Naive thymus-derived CD8-positive, alpha-beta T cell (primary cell): Measurements from ENCODE around the gene DLG2. TPM values are rescaled to one million over a fixed set of nuclear protein-coding genes. Genes with fewer than 3 reads are reported as not detected.

Source experiments
- ATAC-seq, 2 donors: fragments of 150-1000 bp; cut with Tn5 transposase in 1 of 2; sonication (Bioruptor Pico), chemical (Tn5 transposase) in 1 of 2; 1 replicate in 1 of 2; 2 replicates in 1 of 2; pipeline ENCODE4 v1.10.0; 2021; ENCODE audit warnings: mild to moderate bottlenecking in 2 of 2, moderate library complexity in 2 of 2
- POLR2A ChIA-PET: fragments of 350-600 bp; sonication (Branson Sonifier 250); formaldehyde crosslinking; loops from one replicate; lab custom pipeline; 2021; ENCODE audit warnings: antibody characterized with exemption; lab: Charles Lee
- DNase-seq, 10 donors: peaks; one replicate each; pipeline versions ENCODE4 v3.0.0 to v3.0.0-alpha.2; 2020 to 2022
- H3K27ac Mint-ChIP-seq, 10 donors: one replicate each; pipeline ENCODE4 v1.8.0; 2020 to 2022; ENCODE audit warnings: mild to moderate bottlenecking in 10 of 10, mixed read lengths in 10 of 10, moderate library complexity in 4 of 10, inconsistent platforms in 1 of 10
- H3K27me3 Mint-ChIP-seq, 5 donors: one replicate each; pipeline ENCODE4 v1.8.0; 2021 to 2022; ENCODE audit warnings: mixed read lengths in 5 of 5
- H3K36me3 Mint-ChIP-seq, 3 donors: one replicate each; pipeline ENCODE4 v1.8.0; 2020 to 2022; ENCODE audit warnings: mixed read lengths in 3 of 3, mild to moderate bottlenecking in 2 of 3, inconsistent platforms in 1 of 3
- H3K4me1 Mint-ChIP-seq, 4 donors: one replicate each; pipeline ENCODE4 v1.8.0; 2021 to 2022; ENCODE audit warnings: mixed read lengths in 4 of 4
- H3K4me3 Mint-ChIP-seq, 10 donors: one replicate each; pipeline ENCODE4 v1.8.0; 2020 to 2022; ENCODE audit warnings: mild to moderate bottlenecking in 10 of 10, mixed read lengths in 10 of 10, moderate library complexity in 6 of 10, inconsistent platforms in 1 of 10
- H3K9me3 Mint-ChIP-seq, 9 donors: one replicate each; pipeline ENCODE4 v1.8.0; 2020 to 2022; ENCODE audit warnings: mixed read lengths in 9 of 9, mild to moderate bottlenecking in 3 of 9, inconsistent platforms in 1 of 9, moderate library complexity in 1 of 9
- polyA plus RNA-seq, 3 donors: library from polyadenylated mRNA; unstranded; fragments of 300-500 nt; fragmentation: Illumina TruSeq; gene quantifications; one replicate each; pipeline ENCODE4 v1.2.3, GENCODE V29; 2021
- total RNA-seq, 8 experiments: library from RNA in 2 of 8; stranded (reverse) in 2 of 8; gene quantifications; one replicate each; pipeline ENCODE4 v1.2.3 and lab custom pipeline; 2021 to 2026

DLG2 gene
- total and polyA plus RNA-seq, 5 experiments from 2014 or later = 0.86 to 6.2 (median 2.5) TPM

GRCh38 chr11:83639995-83640758 is 1987.0 kb downstream of the DLG2 start:
- H3K27me3 Mint-ChIP-seq = peaks cover 2 to 28% (median 10%) of the 10 kb centered on the region in 5 donors
- H3K4me1 Mint-ChIP-seq = no peaks in the 10 kb centered on the region
- POLR2A ChIA-PET = no interaction called here
- H3K4me3 Mint-ChIP-seq = no peak overlapping the region
- no peak for ATAC-seq
- peaks cover 0 to 3% (median 0%) of the 10 kb centered on the region in 9 donors for H3K9me3 Mint-ChIP-seq
- H3K36me3 Mint-ChIP-seq = no peaks in the 10 kb centered on the region
- DNase-seq = no peak
- no peak overlapping the region for H3K27ac Mint-ChIP-seq

- peaks cover 2 to 22% (median 10%) of the 10 kb centered on the region in 5 donors for H3K27me3 Mint-ChIP-seq
- DNase-seq = no peak
- H3K4me3 Mint-ChIP-seq = no peak overlapping the region
- no peaks in the 10 kb centered on the region for H3K36me3 Mint-ChIP-seq
- POLR2A ChIA-PET = no interaction called here
- no peaks in the 10 kb centered on the region for H3K4me1 Mint-ChIP-seq
- H3K27ac Mint-ChIP-seq = no peak overlapping the region
- no peak for ATAC-seq
- peaks cover 0 to 4% (median 0%) of the 10 kb centered on the region in 9 donors for H3K9me3 Mint-ChIP-seq
These were observed 1992.0 kb downstream of the DLG2 start for GRCh38 chr11:83635166-83635565.

GRCh38 chr11:83630211-83630610 is 1996.9 kb downstream of the DLG2 start:
- Mint-ChIP-seq H3K9me3 (peaks cover 0 to 4% (median 0%) of the 10 kb centered on the region in 9 donors), H3K27ac (no peak overlapping the region), H3K36me3 (no peaks in the 10 kb centered on the region), H3K27me3 (peaks cover 0 to 16% (median 4%) of the 10 kb centered on the region in 5 donors), H3K4me3 (no peak overlapping the region), H3K4me1 (no peaks in the 10 kb centered on the region)
- ATAC-seq (no peak), DNase-seq (no peak)
- POLR2A ChIA-PET = no interaction called here

GRCh38 chr11:83629775-83630174 is 1997.4 kb downstream of the DLG2 start:
- Mint-ChIP-seq H3K36me3 (no peaks in the 10 kb centered on the region), H3K4me1 (no peaks in the 10 kb centered on the region), H3K27me3 (peaks cover 0 to 13% (median 4%) of the 10 kb centered on the region in 5 donors), H3K9me3 (peaks cover 0 to 4% (median 0%) of the 10 kb centered on the region in 9 donors), H3K4me3 (no peak overlapping the region), H3K27ac (no peak overlapping the region)
- DNase-seq = no peak
- no peak for ATAC-seq
- POLR2A ChIA-PET = no interaction called here

- ATAC-seq (no peak), DNase-seq (no peak)
- no peaks in the 10 kb centered on the region for H3K4me1 Mint-ChIP-seq
- POLR2A ChIA-PET = no interaction called here
- peaks cover 0 to 7% (median 0%) of the 10 kb centered on the region in 9 donors for H3K9me3 Mint-ChIP-seq
- peaks cover 0 to 13% (median 4%) of the 10 kb centered on the region in 5 donors for H3K27me3 Mint-ChIP-seq
- H3K27ac Mint-ChIP-seq = no peak overlapping the region
- no peak overlapping the region for H3K4me3 Mint-ChIP-seq
- no peaks in the 10 kb centered on the region for H3K36me3 Mint-ChIP-seq
These were observed 1998.4 kb downstream of the DLG2 start for GRCh38 chr11:83628622-83629355.

GRCh38 chr11:83625336-83625735 is 2001.8 kb downstream of the DLG2 start:
- no peak for DNase-seq

GRCh38 chr11:83617671-83618070 is 2009.5 kb downstream of the DLG2 start:
- no peak for DNase-seq
- Mint-ChIP-seq H3K9me3 (peaks cover 0 to 3% (median 0%) of the 10 kb centered on the region in 9 donors), H3K4me3 (no peak overlapping the region), H3K27ac (no peak overlapping the region), H3K4me1 (no peaks in the 10 kb centered on the region), H3K36me3 (no peaks in the 10 kb centered on the region), H3K27me3 (peaks cover 0 to 15% (median 3%) of the 10 kb centered on the region in 5 donors)
- POLR2A ChIA-PET = no interaction called here
- ATAC-seq = no peak

More at GRCh38 chr11:83625336-83625735, 2001.8 kb downstream of the DLG2 start:
- Mint-ChIP-seq H3K27me3 (peaks cover 0 to 13% (median 4%) of the 10 kb centered on the region in 5 donors), H3K4me1 (no peaks in the 10 kb centered on the region), H3K9me3 (peaks cover 0 to 4% (median 0%) of the 10 kb centered on the region in 9 donors), H3K27ac (no peak overlapping the region), H3K36me3 (no peaks in the 10 kb centered on the region), H3K4me3 (no peak overlapping the region)
- POLR2A ChIA-PET = no interaction called here
- ATAC-seq = no peak

- peaks cover 0 to 8% (median 0%) of the 10 kb centered on the region in 9 donors for H3K9me3 Mint-ChIP-seq
- DNase-seq (no peak), ATAC-seq (no peak)
- no peak overlapping the region for H3K4me3 Mint-ChIP-seq
- POLR2A ChIA-PET = no interaction called here
- H3K36me3 Mint-ChIP-seq = no peaks in the 10 kb centered on the region
- peaks cover 0 to 14% (median 10%) of the 10 kb centered on the region in 5 donors for H3K27me3 Mint-ChIP-seq
- no peaks in the 10 kb centered on the region for H3K4me1 Mint-ChIP-seq
- no peak overlapping the region for H3K27ac Mint-ChIP-seq
These were observed 2013.4 kb downstream of the DLG2 start for GRCh38 chr11:83613767-83614121.

GRCh38 chr11:83612891-83613766 is 2014.0 kb downstream of the DLG2 start:
- DNase-seq = no peak
- Mint-ChIP-seq H3K4me1 (no peaks in the 10 kb centered on the region), H3K9me3 (peaks cover 0 to 8% (median 0%) of the 10 kb centered on the region in 9 donors), H3K27me3 (peaks cover 0 to 11% (median 10%) of the 10 kb centered on the region in 5 donors), H3K36me3 (no peaks in the 10 kb centered on the region), H3K4me3 (no peak overlapping the region), H3K27ac (no peak overlapping the region)
- no peak for ATAC-seq
- POLR2A ChIA-PET = no interaction called here

- Mint-ChIP-seq H3K4me3 (no peak overlapping the region), H3K9me3 (peaks cover 0 to 8% (median 0%) of the 10 kb centered on the region in 9 donors), H3K4me1 (no peaks in the 10 kb centered on the region), H3K27ac (no peak overlapping the region), H3K36me3 (no peaks in the 10 kb centered on the region), H3K27me3 (peaks cover 0 to 11% (median 10%) of the 10 kb centered on the region in 5 donors)
- DNase-seq (no peak), ATAC-seq (no peak)
- POLR2A ChIA-PET = no interaction called here
These were observed 2015.5 kb downstream of the DLG2 start for GRCh38 chr11:83611600-83611999.

GRCh38 chr11:83611031-83611430 is 2016.1 kb downstream of the DLG2 start:
- H3K36me3 Mint-ChIP-seq = no peaks in the 10 kb centered on the region
- H3K27ac Mint-ChIP-seq = no peak overlapping the region
- POLR2A ChIA-PET = no interaction called here
- H3K4me1 Mint-ChIP-seq = no peaks in the 10 kb centered on the region
- peaks cover 0 to 11% (median 10%) of the 10 kb centered on the region in 5 donors for H3K27me3 Mint-ChIP-seq
- DNase-seq (no peak), ATAC-seq (no peak)
- no peak overlapping the region for H3K4me3 Mint-ChIP-seq
- H3K9me3 Mint-ChIP-seq = peaks cover 0 to 8% (median 0%) of the 10 kb centered on the region in 9 donors

GRCh38 chr11:83609191-83609590 is 2018.0 kb downstream of the DLG2 start:
- Mint-ChIP-seq H3K36me3 (no peaks in the 10 kb centered on the region), H3K4me1 (no peaks in the 10 kb centered on the region), H3K27me3 (peaks cover 0 to 11% (median 10%) of the 10 kb centered on the region in 5 donors), H3K9me3 (peaks cover 0 to 8% (median 0%) of the 10 kb centered on the region in 9 donors), H3K27ac (no peak overlapping the region), H3K4me3 (no peak overlapping the region)
- DNase-seq (no peak), ATAC-seq (no peak)
- POLR2A ChIA-PET = no interaction called here
